MM.1S (cell line): Measurements from ENCODE around the gene H6PD.

Source experiments
- EZH2 ChIP-seq: fragments of 300-600 bp; sonication (generic); optimal IDR thresholded peaks from 2 replicates; pipeline ENCODE3; 2017; ENCODE audit warnings: low read depth, mild to moderate bottlenecking, antibody characterized with exemption, low read length, mixed read lengths
- TF ChIP-seq, protein P1 (sequence below): fragments of 300-600 bp; sonication (generic); IDR thresholded peaks from 2 replicates; pipeline ENCODE4 v1.5.1; 2016; ENCODE audit warnings: antibody characterized with exemption, low read length, mixed read lengths

DNA sequence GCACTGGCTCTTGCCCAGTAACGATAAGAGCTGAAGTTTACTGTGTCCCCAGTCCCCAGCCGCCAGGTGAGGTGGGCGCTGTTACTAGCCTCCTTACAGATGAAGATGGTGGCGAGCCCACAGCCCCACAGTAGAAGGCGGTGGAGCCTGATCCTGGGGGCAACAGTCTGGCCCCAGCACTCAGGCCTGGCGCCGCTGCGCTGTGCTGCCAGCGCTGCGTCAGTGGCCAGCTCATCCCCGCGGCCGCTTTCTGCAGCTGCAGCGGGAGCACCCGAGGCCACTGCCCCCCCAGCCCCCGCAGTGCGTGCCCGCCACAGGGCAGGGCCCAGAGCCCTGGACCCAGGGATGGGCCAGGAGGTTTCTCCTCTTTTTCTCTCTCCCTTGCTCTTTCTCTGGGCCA is 13.3 kb downstream of the H6PD start:
- TF ChIP-seq, protein P1, sequence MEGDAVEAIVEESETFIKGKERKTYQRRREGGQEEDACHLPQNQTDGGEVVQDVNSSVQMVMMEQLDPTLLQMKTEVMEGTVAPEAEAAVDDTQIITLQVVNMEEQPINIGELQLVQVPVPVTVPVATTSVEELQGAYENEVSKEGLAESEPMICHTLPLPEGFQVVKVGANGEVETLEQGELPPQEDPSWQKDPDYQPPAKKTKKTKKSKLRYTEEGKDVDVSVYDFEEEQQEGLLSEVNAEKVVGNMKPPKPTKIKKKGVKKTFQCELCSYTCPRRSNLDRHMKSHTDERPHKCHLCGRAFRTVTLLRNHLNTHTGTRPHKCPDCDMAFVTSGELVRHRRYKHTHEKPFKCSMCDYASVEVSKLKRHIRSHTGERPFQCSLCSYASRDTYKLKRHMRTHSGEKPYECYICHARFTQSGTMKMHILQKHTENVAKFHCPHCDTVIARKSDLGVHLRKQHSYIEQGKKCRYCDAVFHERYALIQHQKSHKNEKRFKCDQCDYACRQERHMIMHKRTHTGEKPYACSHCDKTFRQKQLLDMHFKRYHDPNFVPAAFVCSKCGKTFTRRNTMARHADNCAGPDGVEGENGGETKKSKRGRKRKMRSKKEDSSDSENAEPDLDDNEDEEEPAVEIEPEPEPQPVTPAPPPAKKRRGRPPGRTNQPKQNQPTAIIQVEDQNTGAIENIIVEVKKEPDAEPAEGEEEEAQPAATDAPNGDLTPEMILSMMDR: no peak
- TF ChIP-seq EZH2: no peak
